Measurements from ENCODE around the gene B4GALNT3.
"Not testable (repeated sequence)": the region's sequence is repeated elsewhere in the genome, so short reads cannot be mapped to it uniquely, and the experiment has no call there.

The B4GALNT3 gene

GRCh38 chr12:576615-577110 is 116.9 kb downstream of the B4GALNT3 start:
- Mint-ChIP-seq H3K36me3 (no peaks in the 10 kb centered on the region), H3K4me3 (peak overlapping the region; percentile 58), H3K27me3 (no peaks in the 10 kb centered on the region), H3K27ac (peak overlapping the region; percentile 91), H3K9me3 (no peaks in the 10 kb centered on the region), H3K4me1 (peaks cover 33% of the 10 kb centered on the region)

GRCh38 chr12:577994-578747 is 118.4 kb downstream of the B4GALNT3 start:
- not testable (repeated sequence) for H3K36me3 Mint-ChIP-seq, H3K27me3 Mint-ChIP-seq, H3K27ac Mint-ChIP-seq, H3K9me3 Mint-ChIP-seq, H3K4me3 Mint-ChIP-seq
- peaks cover 28% of the 10 kb centered on the region for H3K4me1 Mint-ChIP-seq

- H3K4me1 Mint-ChIP-seq: peaks cover 25% of the 10 kb centered on the region
- no peaks in the 10 kb centered on the region for H3K36me3 Mint-ChIP-seq
- H3K27me3 Mint-ChIP-seq: no peaks in the 10 kb centered on the region
Measured at GRCh38 chr12:578748-579419, 119.1 kb downstream of the B4GALNT3 start.

GRCh38 chr12:579420-580110 is 119.8 kb downstream of the B4GALNT3 start:
- H3K4me3 Mint-ChIP-seq: no peak overlapping the region
- H3K27ac Mint-ChIP-seq: no peak overlapping the region
- H3K27me3 Mint-ChIP-seq: no peaks in the 10 kb centered on the region
- no peaks in the 10 kb centered on the region for H3K9me3 Mint-ChIP-seq
- H3K4me1 Mint-ChIP-seq: peaks cover 22% of the 10 kb centered on the region
- no peaks in the 10 kb centered on the region for H3K36me3 Mint-ChIP-seq

More at GRCh38 chr12:578748-579419, 119.1 kb downstream of the B4GALNT3 start:
- Mint-ChIP-seq H3K9me3 (no peaks in the 10 kb centered on the region), H3K27ac (no peak overlapping the region), H3K4me3 (no peak overlapping the region)

GRCh38 chr12:580813-581212 is 121.1 kb downstream of the B4GALNT3 start:
- no peaks in the 10 kb centered on the region for H3K36me3 Mint-ChIP-seq
- H3K4me3 Mint-ChIP-seq: no peak overlapping the region
- H3K27me3 Mint-ChIP-seq: no peaks in the 10 kb centered on the region
- peaks cover 10% of the 10 kb centered on the region for H3K4me1 Mint-ChIP-seq
- H3K9me3 Mint-ChIP-seq: no peaks in the 10 kb centered on the region
- H3K27ac Mint-ChIP-seq: no peak overlapping the region

GRCh38 chr12:581321-581720 is 121.6 kb downstream of the B4GALNT3 start:
- H3K9me3 Mint-ChIP-seq: no peaks in the 10 kb centered on the region
- no peak overlapping the region for H3K27ac Mint-ChIP-seq
- H3K36me3 Mint-ChIP-seq: no peaks in the 10 kb centered on the region
- no peaks in the 10 kb centered on the region for H3K27me3 Mint-ChIP-seq
- H3K4me1 Mint-ChIP-seq: peaks cover 6% of the 10 kb centered on the region
- no peak overlapping the region for H3K4me3 Mint-ChIP-seq

- Mint-ChIP-seq H3K36me3 (no peaks in the 10 kb centered on the region), H3K27ac (no peak overlapping the region), H3K9me3 (no peaks in the 10 kb centered on the region), H3K4me3 (no peak overlapping the region), H3K4me1 (peaks cover 3% of the 10 kb centered on the region), H3K27me3 (no peaks in the 10 kb centered on the region)
Measured at GRCh38 chr12:581746-582145, 122.0 kb downstream of the B4GALNT3 start.

GRCh38 chr12:583251-583869 is 123.6 kb downstream of the B4GALNT3 start:
- no peaks in the 10 kb centered on the region for H3K9me3 Mint-ChIP-seq
- H3K36me3 Mint-ChIP-seq: no peaks in the 10 kb centered on the region
- H3K27ac Mint-ChIP-seq: no peak overlapping the region

GRCh38 chr12:585062-586061 is 125.6 kb downstream of the B4GALNT3 start:
- Mint-ChIP-seq H3K27ac (no peak overlapping the region), H3K9me3 (no peaks in the 10 kb centered on the region), H3K4me3 (no peak overlapping the region), H3K27me3 (no peaks in the 10 kb centered on the region), H3K36me3 (no peaks in the 10 kb centered on the region), H3K4me1 (no peaks in the 10 kb centered on the region)

More at GRCh38 chr12:583251-583869, 123.6 kb downstream of the B4GALNT3 start:
- H3K4me3 Mint-ChIP-seq: no peak overlapping the region
- H3K27me3 Mint-ChIP-seq: no peaks in the 10 kb centered on the region
- H3K4me1 Mint-ChIP-seq: no peaks in the 10 kb centered on the region

GRCh38 chr12:586318-587071 is 126.8 kb downstream of the B4GALNT3 start:
- H3K36me3 Mint-ChIP-seq: no peaks in the 10 kb centered on the region
- H3K27me3 Mint-ChIP-seq: no peaks in the 10 kb centered on the region
- no peak overlapping the region for H3K4me3 Mint-ChIP-seq
- no peaks in the 10 kb centered on the region for H3K4me1 Mint-ChIP-seq
- H3K9me3 Mint-ChIP-seq: no peaks in the 10 kb centered on the region
- no peak overlapping the region for H3K27ac Mint-ChIP-seq

GRCh38 chr12:587132-588023 is 127.6 kb downstream of the B4GALNT3 start:
- H3K9me3 Mint-ChIP-seq: no peaks in the 10 kb centered on the region
- no peaks in the 10 kb centered on the region for H3K36me3 Mint-ChIP-seq
- no peak overlapping the region for H3K4me3 Mint-ChIP-seq
- H3K4me1 Mint-ChIP-seq: no peaks in the 10 kb centered on the region
- peak overlapping the region; percentile 1 for H3K27ac Mint-ChIP-seq
- no peaks in the 10 kb centered on the region for H3K27me3 Mint-ChIP-seq

- Mint-ChIP-seq H3K27me3 (no peaks in the 10 kb centered on the region), H3K4me1 (no peaks in the 10 kb centered on the region), H3K36me3 (no peaks in the 10 kb centered on the region), H3K9me3 (no peaks in the 10 kb centered on the region), H3K4me3 (no peak overlapping the region), H3K27ac (peak overlapping the region; percentile 1)
Measured at GRCh38 chr12:588024-588322, 128.2 kb downstream of the B4GALNT3 start.

- H3K27ac Mint-ChIP-seq: no peak overlapping the region
- no peaks in the 10 kb centered on the region for H3K9me3 Mint-ChIP-seq
- H3K4me1 Mint-ChIP-seq: no peaks in the 10 kb centered on the region
- H3K4me3 Mint-ChIP-seq: no peak overlapping the region
- H3K27me3 Mint-ChIP-seq: no peaks in the 10 kb centered on the region
- no peaks in the 10 kb centered on the region for H3K36me3 Mint-ChIP-seq
Measured at GRCh38 chr12:588646-589045, 128.9 kb downstream of the B4GALNT3 start.

Data from activated naive CD4-positive, alpha-beta T cell treated with anti-CD3 and anti-CD28 coated beads, Interleukin-2, amount 50 U/mL, for 24 hours (primary cell).